ENCODE results near the gene SLC43A3.
"Not testable (repeated sequence)": the region's sequence is repeated elsewhere in the genome, so short reads cannot be mapped to it uniquely, and the experiment has no call there.

SLC43A3 gene

DNA sequence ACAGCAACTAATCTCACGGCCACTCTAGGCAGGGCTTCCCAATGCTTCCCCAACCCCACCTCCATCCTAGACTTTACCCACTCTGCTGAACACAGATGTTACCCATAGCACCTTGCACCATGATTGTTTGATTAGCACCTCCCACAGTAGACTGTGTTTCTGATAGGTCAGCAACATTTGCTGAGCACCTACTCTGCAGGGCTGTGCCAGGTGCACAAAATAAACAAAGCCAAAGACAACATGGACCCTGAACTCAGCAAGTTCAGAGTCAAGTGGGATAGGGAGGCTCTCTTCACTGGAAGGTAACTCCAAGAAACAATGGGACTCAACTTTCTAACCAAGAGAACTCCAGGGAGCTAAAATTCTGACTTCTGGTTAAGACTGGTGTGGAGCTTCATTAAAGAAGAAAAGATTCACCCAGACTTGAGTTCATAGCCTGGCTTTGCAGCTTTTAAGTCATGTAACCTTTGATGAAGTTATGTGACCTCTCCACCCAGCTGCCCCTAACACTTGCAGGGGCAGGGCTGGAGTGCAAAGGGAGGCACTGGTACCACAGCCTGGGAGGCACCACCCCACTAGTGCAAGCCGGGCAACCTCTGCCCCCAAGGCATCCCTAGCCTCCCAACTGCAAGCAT lies 26.7 kb upstream of the SLC43A3 start:
- no peak overlapping the region for H3K4me3 ChIP-seq (ENCODE audit: low read depth, low read length)
- DNase-seq (ENCODE audit: low read depth), result no peak
- TF ChIP-seq, protein P1, sequence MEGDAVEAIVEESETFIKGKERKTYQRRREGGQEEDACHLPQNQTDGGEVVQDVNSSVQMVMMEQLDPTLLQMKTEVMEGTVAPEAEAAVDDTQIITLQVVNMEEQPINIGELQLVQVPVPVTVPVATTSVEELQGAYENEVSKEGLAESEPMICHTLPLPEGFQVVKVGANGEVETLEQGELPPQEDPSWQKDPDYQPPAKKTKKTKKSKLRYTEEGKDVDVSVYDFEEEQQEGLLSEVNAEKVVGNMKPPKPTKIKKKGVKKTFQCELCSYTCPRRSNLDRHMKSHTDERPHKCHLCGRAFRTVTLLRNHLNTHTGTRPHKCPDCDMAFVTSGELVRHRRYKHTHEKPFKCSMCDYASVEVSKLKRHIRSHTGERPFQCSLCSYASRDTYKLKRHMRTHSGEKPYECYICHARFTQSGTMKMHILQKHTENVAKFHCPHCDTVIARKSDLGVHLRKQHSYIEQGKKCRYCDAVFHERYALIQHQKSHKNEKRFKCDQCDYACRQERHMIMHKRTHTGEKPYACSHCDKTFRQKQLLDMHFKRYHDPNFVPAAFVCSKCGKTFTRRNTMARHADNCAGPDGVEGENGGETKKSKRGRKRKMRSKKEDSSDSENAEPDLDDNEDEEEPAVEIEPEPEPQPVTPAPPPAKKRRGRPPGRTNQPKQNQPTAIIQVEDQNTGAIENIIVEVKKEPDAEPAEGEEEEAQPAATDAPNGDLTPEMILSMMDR (conservative IDR thresholded peaks at IDR 0.05; ENCODE audit: low read depth, low read length), result no peak

DNA sequence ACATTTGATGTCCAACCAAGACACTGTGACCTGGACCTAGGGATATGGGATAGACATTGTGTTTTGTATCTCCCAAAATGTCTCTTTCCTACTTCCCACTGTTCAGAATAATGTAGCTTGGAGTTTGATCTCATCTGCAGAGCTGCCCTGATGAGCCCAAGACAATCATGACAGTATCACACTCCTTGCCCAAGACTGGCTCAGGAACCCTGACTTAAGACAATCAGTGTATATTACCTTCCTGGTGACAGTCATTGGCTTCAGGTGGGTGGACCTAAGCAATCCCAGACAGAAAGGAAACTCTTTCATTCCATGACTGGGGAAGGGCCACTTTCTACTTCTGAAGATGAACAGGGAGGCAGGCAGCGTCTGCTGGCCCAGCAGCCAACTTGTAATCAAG lies 19.1 kb upstream of the SLC43A3 start:
- TF ChIP-seq, protein P1 (conservative IDR thresholded peaks at IDR 0.05; ENCODE audit: low read depth, low read length), result no peak
- DNase-seq (ENCODE audit: low read depth), result no peak
- no peak overlapping the region for H3K4me3 ChIP-seq (ENCODE audit: low read depth, low read length)

DNA sequence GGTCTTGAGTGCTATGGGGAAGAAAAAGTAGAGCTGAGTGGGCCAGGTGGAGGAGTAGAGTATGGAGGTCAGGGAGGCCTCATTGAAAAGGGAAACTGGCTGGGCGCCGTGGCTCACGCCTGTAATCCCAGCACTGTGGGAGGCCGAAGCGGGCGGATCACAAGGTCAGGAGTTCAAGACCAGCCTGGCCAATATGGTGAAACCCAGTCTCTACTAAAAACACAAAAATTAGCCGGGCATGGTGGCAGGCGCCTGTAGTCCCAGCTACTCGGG lies 18.1 kb upstream of the SLC43A3 start:
- not testable (repeated sequence) for H3K4me3 ChIP-seq (ENCODE audit: low read depth, low read length); DNase-seq (ENCODE audit: low read depth)

DNA sequence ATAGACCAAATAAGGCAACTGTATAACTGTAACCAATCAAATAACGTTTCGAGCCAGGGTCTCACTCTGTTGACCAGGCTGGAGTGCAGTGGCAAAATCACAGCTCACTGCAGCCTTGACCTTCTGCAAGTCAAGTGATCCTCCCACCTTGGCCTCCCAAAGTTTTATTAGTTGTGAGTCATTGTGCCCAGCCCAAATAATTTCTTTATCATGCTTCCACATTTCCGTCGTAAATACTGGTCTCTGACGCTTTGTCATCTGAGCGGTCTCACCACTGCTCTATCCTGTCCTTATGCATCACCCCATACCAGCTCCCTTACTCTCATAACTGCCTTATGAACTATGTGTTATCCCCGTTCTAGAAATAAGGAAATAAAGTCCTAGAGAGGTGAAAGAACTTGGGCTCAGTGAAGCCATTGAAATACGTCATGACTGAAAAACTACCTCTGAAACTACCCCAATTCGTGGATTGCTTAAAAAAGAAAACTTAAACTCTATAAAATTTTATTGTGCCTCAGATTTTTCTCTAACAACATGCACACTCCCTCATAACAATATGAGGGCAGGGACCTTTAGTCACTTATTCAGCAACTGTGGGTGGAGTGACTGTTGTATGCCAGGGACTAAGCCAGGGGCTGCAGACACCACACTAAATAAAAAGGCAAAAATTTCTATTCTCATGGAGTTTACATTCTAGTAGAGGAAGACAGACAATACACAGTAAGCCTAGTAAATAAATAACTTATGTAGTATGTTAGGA lies 17.6 kb upstream of the SLC43A3 start:
- TF ChIP-seq, protein P1 (conservative IDR thresholded peaks at IDR 0.05; ENCODE audit: low read depth, low read length), result no peak
- no peak for DNase-seq (ENCODE audit: low read depth)
- no peak overlapping the region for H3K4me3 ChIP-seq (ENCODE audit: low read depth, low read length)

DNA sequence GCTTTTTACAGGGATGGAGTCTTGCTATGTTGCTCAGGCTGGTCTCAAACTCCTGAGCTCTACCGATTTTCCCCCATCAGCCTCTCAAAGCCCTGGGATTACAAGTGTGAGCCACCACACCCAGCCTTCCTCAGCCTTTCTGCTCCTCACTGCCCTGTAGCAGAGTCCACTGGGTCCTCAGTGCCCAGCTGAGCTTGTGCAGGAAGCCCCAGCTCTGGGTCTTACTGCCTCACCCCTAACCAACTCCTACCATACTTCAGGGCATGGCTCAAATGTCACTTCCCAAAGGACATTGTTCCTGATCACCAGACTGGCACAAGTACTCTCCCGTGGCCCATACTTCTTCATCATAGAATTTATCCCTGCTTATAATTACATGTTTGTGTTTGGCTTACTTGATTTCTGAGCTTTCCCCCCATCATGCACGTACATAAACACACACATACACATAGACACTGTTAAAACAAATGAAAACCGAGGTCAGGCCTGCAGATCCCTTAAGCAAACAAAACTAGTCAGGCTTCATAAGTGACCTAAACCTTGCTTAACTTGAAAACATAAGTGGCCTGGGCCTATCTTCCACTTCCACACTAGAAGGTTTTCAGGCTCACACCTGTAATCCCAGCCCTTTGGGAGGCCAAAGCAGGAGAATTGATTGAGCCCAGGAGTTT lies 14.0 kb upstream of the SLC43A3 start:
- TF ChIP-seq, protein P1 (conservative IDR thresholded peaks at IDR 0.05; ENCODE audit: low read depth, low read length), result no peak
- DNase-seq (ENCODE audit: low read depth), result no peak
- no peak overlapping the region for H3K4me3 ChIP-seq (ENCODE audit: low read depth, low read length)

DNA sequence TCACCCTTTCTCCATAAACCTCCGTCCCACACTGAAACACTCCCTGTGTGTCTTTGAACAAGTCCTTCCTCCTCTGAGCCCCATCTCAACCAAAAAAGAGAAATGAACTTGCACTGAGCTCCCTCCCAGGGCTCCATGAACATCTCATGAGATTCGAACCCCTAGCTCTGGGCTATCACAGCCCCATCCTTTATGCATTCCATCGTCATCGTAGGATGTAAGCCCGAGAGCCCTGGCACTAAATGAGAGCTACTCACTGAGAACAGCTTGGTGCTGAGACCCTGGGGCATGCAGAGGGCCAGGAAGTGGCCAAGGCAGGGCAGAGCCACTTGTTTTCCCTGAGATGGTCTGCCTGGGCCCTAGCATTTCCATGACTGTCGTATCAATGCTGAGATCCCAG lies 12.9 kb upstream of the SLC43A3 start:
- DNase-seq (ENCODE audit: low read depth), result no peak
- TF ChIP-seq, protein P1 (conservative IDR thresholded peaks at IDR 0.05; ENCODE audit: low read depth, low read length), result no peak

DNA sequence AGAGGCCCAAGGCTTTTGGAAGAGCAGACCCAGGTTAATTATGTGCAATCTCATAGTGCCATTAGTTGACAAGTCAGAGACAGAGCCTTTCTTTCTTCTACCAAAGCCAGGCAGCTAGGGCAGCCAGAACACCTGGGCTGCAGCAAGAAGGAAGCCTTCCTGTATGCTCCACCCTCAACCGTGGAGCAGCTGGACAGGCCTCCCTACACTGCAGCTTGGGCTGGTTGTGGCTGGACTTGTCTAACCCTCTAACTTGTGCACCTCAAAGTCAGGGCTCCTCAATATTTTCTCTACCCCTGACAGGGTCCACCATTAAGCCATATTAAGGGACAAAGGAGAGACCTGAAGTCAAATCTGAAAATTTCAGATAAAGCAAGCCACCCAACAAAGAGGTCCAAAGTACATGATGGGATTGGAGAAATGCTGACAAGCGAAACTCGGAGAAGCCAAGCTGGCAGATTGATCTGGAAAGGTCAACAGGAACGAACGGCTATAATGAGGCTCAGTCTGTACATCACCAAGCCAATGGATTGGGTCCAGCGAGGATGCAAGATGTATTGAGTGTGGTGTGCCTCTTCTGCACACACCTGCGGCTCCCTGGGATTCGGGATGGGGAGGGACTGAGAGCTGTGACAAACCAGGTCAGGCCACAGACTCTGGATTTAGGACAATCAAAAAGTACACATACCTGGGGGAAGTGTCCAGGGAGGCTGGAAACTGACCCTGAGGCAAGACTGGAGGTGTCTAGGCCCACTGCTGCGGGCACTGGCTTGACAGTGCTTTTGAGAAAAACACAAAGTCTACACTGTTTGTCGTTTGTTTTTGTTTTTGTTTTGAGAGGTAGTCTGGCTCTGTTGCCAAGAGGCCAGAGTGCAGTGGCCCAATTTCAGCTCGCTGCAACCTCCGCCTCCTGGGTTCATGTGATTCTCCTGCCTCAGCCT lies 11.7 kb upstream of the SLC43A3 start:
- H3K4me3 ChIP-seq (ENCODE audit: low read depth, low read length), result no peak overlapping the region
- DNase-seq (ENCODE audit: low read depth), result no peak
- TF ChIP-seq, protein P1 (conservative IDR thresholded peaks at IDR 0.05; ENCODE audit: low read depth, low read length), result no peak

More for the DNA sequence above, 12.9 kb upstream of the SLC43A3 start:
- no peak overlapping the region for H3K4me3 ChIP-seq (ENCODE audit: low read depth, low read length)

Data from choroid plexus epithelial cell (primary cell).